Vagina (tissue), 2 donors: ENCODE measurements around the gene ZFP64.

Experiments used
- CTCF ChIP-seq, 3 experiments: fragments of 450-650 bp in 2 of 3; fragments of 200-600 bp in 1 of 3; sonication (generic) in 1 of 3; IDR thresholded peaks; one replicate each; pipeline ENCODE4 v1.5.1; 2017 to 2019; ENCODE audit warnings: antibody characterized with exemption in 3 of 3, mild to moderate bottlenecking in 2 of 3, moderate library complexity in 2 of 3
- POLR2A ChIP-seq, 2 donors: fragments of 450-650 bp; IDR thresholded peaks; one replicate each; pipeline ENCODE4 v1.6.1; 2017; ENCODE audit warnings: antibody characterized with exemption in 2 of 2, mild to moderate bottlenecking in 2 of 2, moderate library complexity in 2 of 2

DNA sequence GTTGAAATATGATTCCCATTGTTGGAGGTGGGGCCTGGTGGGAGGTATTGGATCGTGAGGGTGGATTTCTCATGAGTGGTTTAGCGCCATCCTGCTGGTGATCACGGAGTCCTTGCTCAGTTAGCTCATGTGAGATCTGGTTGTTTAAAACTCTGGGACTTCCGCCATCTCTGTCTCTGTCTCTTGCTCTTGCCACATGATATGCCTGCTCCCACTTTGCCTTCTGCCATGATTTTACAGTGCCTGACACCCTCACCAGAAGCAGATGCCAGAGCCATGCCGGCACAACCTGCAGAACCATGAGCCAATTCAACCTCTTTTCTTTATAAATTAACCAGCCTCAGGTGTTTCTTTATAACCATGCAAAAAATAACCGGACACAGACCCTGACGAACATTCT is 44.7 kb upstream of the ZFP64 start:
- no peak for TF ChIP-seq CTCF (IDR thresholded peaks at IDR 0.05)
- no peak for TF ChIP-seq POLR2A (IDR thresholded peaks at IDR 0.05)
